Left cardiac atrium (tissue), 4 donors: ENCODE measurements around the gene TTC1. TPM values are rescaled to one million over a fixed set of nuclear protein-coding genes. Genes with fewer than 3 reads are reported as not detected.

Experiments
- ATAC-seq, 2 donors: fragments of 200-7000 bp; cut with Tn5 transposase; one replicate each; pipeline ENCODE4 v1.9.1; 2020; ENCODE audit warnings: mild to moderate bottlenecking in 2 of 2, moderate library complexity in 2 of 2
- DNase-seq: peaks from one replicate; pipeline ENCODE4 v3.0.0-alpha.2; 2020
- intact Hi-C, 2 donors: fragments of 100-400 bp; cut with DNase I; formaldehyde crosslinking; loops; one replicate each; pipeline versions ENCODE4 v1.14.1 to v1.15.1; 2022 to 2023
- total RNA-seq, 2 donors: library from RNA; stranded (reverse); fragmentation: NEBNext Ultra II Directional; extraction: Animal tissue kit (Norgen Biotek cat#: 25700); gene quantifications; one replicate each; pipeline ENCODE4 v1.2.1, GENCODE V29; 2021
- donor health status: DM: no; HTN: yes; CAD: no.
- donor health status: DM: no; HTN: yes; CAD: no; lungs with severe emphysema.
- donor health status: DM: yes; HTN: yes; CAD: no.
- donor health status: Dilated cardiomyopathy.

Gene TTC1
- total RNA-seq, 2 donors from 2014 or later = 54.7 to 74.5 TPM

- DNase-seq = peak; percentile 38
Measured at GRCh38 chr5:160071516-160071915, 62.6 kb downstream of the TTC1 start.

GRCh38 chr5:160071916-160072315 is 63.0 kb downstream of the TTC1 start:
- intact Hi-C loops = no loop called here
- no peak for ATAC-seq
- no peak for DNase-seq

More at GRCh38 chr5:160071516-160071915, 62.6 kb downstream of the TTC1 start:
- ATAC-seq = peak; percentile 81 to 83
- intact Hi-C loops = no loop called here

- ATAC-seq = no peak
- intact Hi-C loops = no loop called here
Measured at GRCh38 chr5:160075073-160075472, 66.1 kb downstream of the TTC1 start.

GRCh38 chr5:160076997-160077396 is 68.1 kb downstream of the TTC1 start:
- no peak for DNase-seq
- intact Hi-C loops = no loop called here
- ATAC-seq = no peak

More at GRCh38 chr5:160075073-160075472, 66.1 kb downstream of the TTC1 start:
- DNase-seq = no peak

DNA sequence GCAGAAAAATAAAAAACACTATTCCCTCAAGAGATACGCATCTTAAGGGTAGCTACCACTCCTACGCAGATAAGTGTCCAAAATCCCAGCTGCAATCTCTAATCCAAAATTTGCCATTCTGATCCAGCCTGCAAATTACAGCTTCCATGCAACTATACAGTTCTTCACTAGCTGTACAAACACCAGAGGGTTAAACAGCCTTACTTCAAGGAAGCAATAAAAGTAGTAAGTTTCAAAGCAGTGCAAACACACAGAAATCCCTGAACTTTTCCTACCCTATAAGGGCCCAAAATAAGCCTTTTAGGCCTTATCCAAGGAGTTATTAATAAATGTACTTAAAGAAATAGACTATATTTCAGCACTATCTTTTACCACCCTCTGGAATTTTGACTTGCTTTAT is 70.8 kb downstream of the TTC1 start:
- no peak for ATAC-seq
- DNase-seq = no peak
- intact Hi-C loops = no loop called here

- intact Hi-C loops = no loop called here
- ATAC-seq = no peak
Measured at GRCh38 chr5:160081495-160081894, 72.6 kb downstream of the TTC1 start.

GRCh38 chr5:160082614-160083500 is 73.9 kb downstream of the TTC1 start:
- DNase-seq (no peak), ATAC-seq (peak in 1 of 2 donors; percentile 59)
- intact Hi-C loops = no loop called here

More at GRCh38 chr5:160081495-160081894, 72.6 kb downstream of the TTC1 start:
- no peak for DNase-seq

DNA sequence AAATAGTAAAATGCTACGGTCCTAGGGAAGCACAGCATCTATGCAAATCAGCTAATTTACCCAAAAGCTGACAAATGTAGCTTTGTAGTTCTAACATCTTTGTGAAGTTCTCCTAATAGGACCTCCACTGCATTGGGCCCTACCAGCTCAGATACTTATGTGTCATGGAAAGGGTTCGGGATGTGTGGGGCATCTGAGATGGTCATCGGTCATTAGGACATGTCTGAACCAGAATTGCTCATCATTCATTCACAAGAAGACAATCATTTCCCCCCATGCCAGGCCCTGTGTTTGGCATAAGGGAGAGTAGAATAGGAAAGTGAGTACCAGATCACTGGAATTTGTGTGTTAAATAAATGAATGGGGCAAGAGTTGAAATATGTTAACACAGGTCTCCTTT is 74.6 kb downstream of the TTC1 start:
- DNase-seq (no peak), ATAC-seq (peak in 1 of 2 donors; percentile 20)
- intact Hi-C loops = no loop called here

DNA sequence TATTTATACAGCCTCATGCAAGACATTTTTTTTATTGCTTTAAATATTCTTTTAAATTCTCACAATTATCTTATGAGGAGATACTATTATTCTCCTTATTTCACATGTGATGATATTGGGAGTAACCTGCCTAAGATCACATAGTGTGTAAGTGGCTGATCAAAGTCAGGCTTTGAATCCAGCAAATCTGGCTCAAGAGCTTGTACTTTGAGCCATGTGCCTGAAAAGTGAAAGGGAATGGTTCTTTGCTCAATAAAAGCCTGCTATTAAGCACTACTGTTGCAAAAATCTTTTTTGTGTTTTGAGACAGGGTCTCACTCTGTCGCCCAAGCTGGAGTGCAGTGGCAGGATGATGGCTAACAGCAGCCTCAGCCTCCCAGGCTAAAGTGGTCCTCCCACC is 75.2 kb downstream of the TTC1 start:
- DNase-seq (no peak), ATAC-seq (no peak)
- intact Hi-C loops = no loop called here

- no peak for ATAC-seq
- intact Hi-C loops = no loop called here
- DNase-seq = no peak
Measured at GRCh38 chr5:160087199-160087598, 78.3 kb downstream of the TTC1 start.

DNA sequence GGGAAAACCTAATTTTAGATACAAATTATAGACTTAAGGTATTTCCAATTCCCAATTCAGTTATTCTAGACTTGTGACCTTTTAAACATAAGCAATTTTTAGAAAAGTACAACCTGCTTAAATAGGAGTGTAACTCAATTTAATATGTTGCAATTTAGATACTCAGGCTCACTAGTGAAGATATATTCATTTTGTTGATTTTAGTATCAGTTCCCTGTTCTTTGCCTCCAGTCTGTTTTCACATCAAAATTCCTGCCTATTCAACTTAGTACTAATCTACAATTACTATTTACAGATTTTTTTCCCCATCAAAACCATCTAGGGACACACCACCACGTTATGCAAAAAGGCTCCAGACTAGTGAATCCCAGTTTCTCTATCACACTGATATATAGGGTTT is 79.9 kb downstream of the TTC1 start:
- intact Hi-C loops = no loop called here
- ATAC-seq (no peak), DNase-seq (no peak)

DNA sequence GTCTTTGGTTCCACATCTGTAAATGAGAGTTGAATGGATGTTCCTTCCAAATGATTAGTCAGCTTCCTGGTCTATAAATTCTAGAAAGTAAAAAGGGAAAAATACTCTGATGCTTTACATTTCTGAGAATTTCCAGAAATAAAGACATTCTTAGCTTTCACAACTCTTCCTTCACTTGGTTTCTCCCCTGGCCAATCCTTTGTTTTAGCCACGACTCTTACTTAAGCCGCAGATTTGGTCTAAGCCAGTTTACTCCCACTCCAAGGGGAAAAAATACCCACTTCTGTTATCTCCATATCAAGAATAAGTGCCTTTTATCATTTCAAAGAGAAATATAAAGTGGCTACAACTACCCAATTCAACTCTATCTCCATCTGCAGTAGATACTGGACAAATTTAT is 80.6 kb downstream of the TTC1 start:
- intact Hi-C loops = no loop called here
- ATAC-seq (no peak), DNase-seq (no peak)

DNA sequence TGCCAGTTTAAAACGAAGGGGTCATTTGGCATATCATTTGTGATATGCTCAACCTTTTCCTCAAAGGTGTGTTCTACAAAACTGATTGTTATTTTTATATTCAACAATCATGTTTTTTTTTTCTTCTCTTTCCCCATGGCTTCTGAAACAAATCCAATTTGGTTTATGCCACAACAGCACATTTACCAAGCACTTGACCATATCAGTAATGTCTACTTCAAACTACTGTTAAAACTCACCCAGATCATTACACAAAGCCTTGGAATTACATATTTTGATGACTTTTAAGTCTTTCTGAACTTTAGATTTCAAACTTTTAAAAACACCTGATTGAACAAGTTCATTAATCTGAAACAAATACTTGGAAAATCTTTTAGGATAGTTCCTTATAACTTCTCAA is 81.1 kb downstream of the TTC1 start:
- no peak for DNase-seq
- intact Hi-C loops = no loop called here
- no peak for ATAC-seq

DNA sequence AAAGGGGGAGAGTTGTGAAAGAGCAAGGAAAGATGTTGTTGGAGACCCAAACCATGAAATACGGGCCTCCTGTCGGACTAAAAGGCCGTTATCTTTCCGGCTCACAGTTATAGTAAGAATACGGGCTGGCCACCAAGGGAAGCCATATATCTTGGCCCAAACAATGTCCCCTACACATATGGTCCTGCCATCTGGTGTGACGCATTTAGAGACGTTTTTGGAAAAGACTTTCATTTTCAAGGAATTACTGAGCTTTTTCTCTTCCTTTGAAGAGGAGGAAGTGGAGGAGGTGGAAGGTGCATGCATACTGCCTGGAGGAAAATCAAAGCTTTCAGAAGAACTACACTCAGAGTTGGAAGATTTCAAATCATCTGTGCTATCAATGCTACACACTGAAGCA is 83.6 kb downstream of the TTC1 start:
- intact Hi-C loops = no loop called here
- ATAC-seq (no peak), DNase-seq (no peak)

DNA sequence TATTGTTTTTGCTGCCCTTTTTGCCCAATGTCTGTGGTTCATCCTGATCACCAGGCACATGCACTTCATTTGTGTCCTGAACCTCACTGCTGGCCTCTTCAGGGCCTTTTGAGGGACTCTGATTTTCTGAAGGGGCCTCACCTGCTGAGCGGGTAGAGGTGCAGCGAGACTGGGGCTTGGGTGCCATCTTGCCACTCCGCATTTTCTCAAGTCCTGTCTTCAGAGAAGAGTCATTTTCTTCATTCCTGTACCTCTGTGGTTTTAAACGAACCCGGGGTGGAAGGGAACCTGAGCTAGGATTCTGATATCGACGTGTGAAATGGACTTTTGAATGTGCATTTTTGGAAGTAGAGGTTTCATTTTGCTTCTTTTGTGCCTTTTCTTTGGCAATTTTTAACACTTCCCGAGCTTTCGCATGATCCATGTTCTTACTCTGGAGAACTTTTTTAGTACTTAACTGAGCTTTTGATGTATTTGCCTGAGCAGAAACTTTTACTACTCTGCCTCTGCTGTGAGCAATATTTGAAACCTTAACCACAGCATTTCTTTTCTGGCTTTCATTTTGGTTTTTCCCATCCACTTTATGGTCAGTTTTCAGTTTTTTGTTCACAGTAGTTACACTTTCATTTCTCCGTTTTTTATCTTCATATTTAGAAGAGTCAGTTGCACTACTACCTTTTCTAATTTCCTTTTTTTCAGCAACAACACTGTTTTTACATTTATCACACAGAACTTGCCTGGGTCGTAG is 84.2 kb downstream of the TTC1 start:
- intact Hi-C loops = no loop called here
- DNase-seq (no peak), ATAC-seq (no peak)

- DNase-seq (no peak), ATAC-seq (no peak)
- intact Hi-C loops = no loop called here
Measured at GRCh38 chr5:160096178-160096577, 87.2 kb downstream of the TTC1 start.

- no peak for ATAC-seq
- no peak for DNase-seq
- intact Hi-C loops = no loop called here
Measured at GRCh38 chr5:160097991-160098390, 89.1 kb downstream of the TTC1 start.

- no peak for DNase-seq
- ATAC-seq = peak in 1 of 2 donors; percentile 12
- intact Hi-C loops = no loop called here
Measured at GRCh38 chr5:160105686-160106360, 96.9 kb downstream of the TTC1 start.

- DNase-seq (no peak), ATAC-seq (no peak)
- intact Hi-C loops = no loop called here
Measured at GRCh38 chr5:160108124-160108523, 99.2 kb downstream of the TTC1 start.
